Panc1 (cell line): ENCODE data around the gene ANKMY1. TPM values are rescaled to one million over a fixed set of nuclear protein-coding genes. Genes with fewer than 3 reads are reported as not detected.

Source experiments
- ATAC-seq: fragments of 200-7000 bp; cut with Tn5 transposase; 2 replicates; pipeline ENCODE4 v1.9.1; 2020; ENCODE audit warnings: mild to moderate bottlenecking, moderate library complexity
- BruUV-seq: library from RNA; stranded (reverse); fragments of 400-500 nt; replicated peaks from 2 replicates; lab custom pipeline; 2021; lab: Mats Ljungman, UMichigan
- CTCF ChIA-PET: fragments of 300-600 bp; sonication (Branson Sonifier 250); formaldehyde crosslinking; loops from one replicate; lab custom pipeline; 2022; ENCODE audit warnings: antibody characterized with exemption; lab: Charles Lee
- POLR2A ChIA-PET: fragments of 300-600 bp; sonication (Branson Sonifier 250); formaldehyde crosslinking; loops from one replicate; lab custom pipeline; 2022; ENCODE audit warnings: antibody characterized with exemption; lab: Charles Lee
- DNase-seq: peaks from one replicate; pipeline ENCODE4 v3.0.0-alpha.2; 2010; ENCODE audit warnings: low read depth, low spot score
- H3K27ac ChIP-seq: 2 replicates; pipeline ENCODE4 v1.5.1; 2011; ENCODE audit warnings: mild to moderate bottlenecking, low read length, inconsistent platforms
- H3K27me3 ChIP-seq: fragments of 200-500 bp; sonication (Bioruptor generic); 2 replicates; pipeline ENCODE4 v1.6.0; 2014; ENCODE audit warnings: low read length, inconsistent platforms; ENCODE audit not compliant: control insufficient read depth, insufficient read depth
- H3K36me3 ChIP-seq: fragments of 200-500 bp; sonication (Bioruptor generic); 2 replicates; pipeline ENCODE4 v1.5.1; 2014; ENCODE audit warnings: inconsistent platforms, mild to moderate bottlenecking, low read length, moderate library complexity; ENCODE audit not compliant: control insufficient read depth, insufficient read depth
- H3K4me1 ChIP-seq: 2 replicates; pipeline ENCODE4 v1.5.1; 2011; ENCODE audit warnings: inconsistent platforms, mild to moderate bottlenecking, low read length, moderate library complexity; ENCODE audit not compliant: control insufficient read depth, insufficient read depth
- H3K4me3 ChIP-seq, 2 experiments: 2 replicates each; pipeline ENCODE4 v1.5.1; 2011 to 2012; ENCODE audit warnings: low read depth in 2 of 2, low read length in 2 of 2, mild to moderate bottlenecking in 2 of 2, inconsistent platforms in 1 of 2, moderate library complexity in 1 of 2
- H3K9me3 ChIP-seq: fragments of 200-500 bp; sonication (Bioruptor generic); 2 replicates; pipeline ENCODE4 v1.5.1; 2014; ENCODE audit warnings: low read depth, mild to moderate bottlenecking, inconsistent platforms, low read length, moderate library complexity; ENCODE audit not compliant: control insufficient read depth, insufficient read depth
- CTCF ChIP-seq: fragments of 450-650 bp; IDR thresholded peaks from 2 replicates; pipeline ENCODE4 v1.5.1; 2017; ENCODE audit warnings: mild to moderate bottlenecking
- POLR2AphosphoS5 ChIP-seq: IDR thresholded peaks from 2 replicates; pipeline ENCODE4 v1.6.1; 2012; ENCODE audit warnings: mild to moderate bottlenecking, low read depth, low read length, moderate library complexity
- SIN3A ChIP-seq: IDR thresholded peaks from 2 replicates; pipeline ENCODE4 v1.6.1; 2012; ENCODE audit warnings: low read depth, mild to moderate bottlenecking, low read length, moderate library complexity, borderline replicate concordance; ENCODE audit not compliant: insufficient read depth
- TCF7L2 ChIP-seq: IDR thresholded peaks from 2 replicates; pipeline ENCODE4 v1.6.1; 2011; ENCODE audit warnings: mild to moderate bottlenecking, low read depth, low read length, inconsistent platforms
- in situ Hi-C: cut with HindIII; loops from 2 replicates; pipeline ENCODE4 v1.10.0; 2016; ENCODE audit warnings: low sequenced_read_pairs, low pct_unique_long_range_greater_than_20kb
- intact Hi-C: fragments of 100-400 bp; cut with micrococcal nuclease; formaldehyde crosslinking; loops from one replicate; pipeline ENCODE4 v1.10.0; 2022; ENCODE audit not compliant: unreplicated experiment
- total RNA-seq: library from RNA; stranded (reverse); gene quantifications from one replicate; pipeline ENCODE4 v1.2.1, GENCODE V29; 2021; ENCODE audit not compliant: unreplicated experiment
- TF ChIP-seq, protein P1 (sequence below), 2 experiments: IDR thresholded peaks; 2 replicates each; pipeline ENCODE4 v1.6.1; 2011 to 2012; ENCODE audit warnings: low read depth in 2 of 2, control low read depth in 1 of 2, low read length in 1 of 2, mild to moderate bottlenecking in 1 of 2, moderate library complexity in 1 of 2; ENCODE audit not compliant: insufficient read depth in 1 of 2

The ANKMY1 gene
- total RNA-seq, 1 experiment from 2014 or later, result 19.5 TPM

GRCh38 chr2:240576436-240577205 is 18.8 kb upstream of the ANKMY1 start:
- Histone ChIP-seq H3K9me3 (no peaks in the 10 kb centered on the region), H3K4me1 (peaks cover 10% of the 10 kb centered on the region), H3K4me3 (no peak overlapping the region), H3K27ac (no peak overlapping the region), H3K36me3 (no peaks in the 10 kb centered on the region), H3K27me3 (no peaks in the 10 kb centered on the region)
- intact Hi-C loops (no loop called here), in situ Hi-C loops (no loop called here)
- ATAC-seq (no peak), DNase-seq (no peak)
- ChIA-PET POLR2A (no interaction called here), CTCF (no interaction called here)
- no TSS peak for BruUV-seq
- no peak for TF ChIP-seq CTCF
- no peak for TF ChIP-seq SIN3A
- no peak for TF ChIP-seq TCF7L2
- TF ChIP-seq POLR2AphosphoS5, result no peak
- TF ChIP-seq, protein P1, sequence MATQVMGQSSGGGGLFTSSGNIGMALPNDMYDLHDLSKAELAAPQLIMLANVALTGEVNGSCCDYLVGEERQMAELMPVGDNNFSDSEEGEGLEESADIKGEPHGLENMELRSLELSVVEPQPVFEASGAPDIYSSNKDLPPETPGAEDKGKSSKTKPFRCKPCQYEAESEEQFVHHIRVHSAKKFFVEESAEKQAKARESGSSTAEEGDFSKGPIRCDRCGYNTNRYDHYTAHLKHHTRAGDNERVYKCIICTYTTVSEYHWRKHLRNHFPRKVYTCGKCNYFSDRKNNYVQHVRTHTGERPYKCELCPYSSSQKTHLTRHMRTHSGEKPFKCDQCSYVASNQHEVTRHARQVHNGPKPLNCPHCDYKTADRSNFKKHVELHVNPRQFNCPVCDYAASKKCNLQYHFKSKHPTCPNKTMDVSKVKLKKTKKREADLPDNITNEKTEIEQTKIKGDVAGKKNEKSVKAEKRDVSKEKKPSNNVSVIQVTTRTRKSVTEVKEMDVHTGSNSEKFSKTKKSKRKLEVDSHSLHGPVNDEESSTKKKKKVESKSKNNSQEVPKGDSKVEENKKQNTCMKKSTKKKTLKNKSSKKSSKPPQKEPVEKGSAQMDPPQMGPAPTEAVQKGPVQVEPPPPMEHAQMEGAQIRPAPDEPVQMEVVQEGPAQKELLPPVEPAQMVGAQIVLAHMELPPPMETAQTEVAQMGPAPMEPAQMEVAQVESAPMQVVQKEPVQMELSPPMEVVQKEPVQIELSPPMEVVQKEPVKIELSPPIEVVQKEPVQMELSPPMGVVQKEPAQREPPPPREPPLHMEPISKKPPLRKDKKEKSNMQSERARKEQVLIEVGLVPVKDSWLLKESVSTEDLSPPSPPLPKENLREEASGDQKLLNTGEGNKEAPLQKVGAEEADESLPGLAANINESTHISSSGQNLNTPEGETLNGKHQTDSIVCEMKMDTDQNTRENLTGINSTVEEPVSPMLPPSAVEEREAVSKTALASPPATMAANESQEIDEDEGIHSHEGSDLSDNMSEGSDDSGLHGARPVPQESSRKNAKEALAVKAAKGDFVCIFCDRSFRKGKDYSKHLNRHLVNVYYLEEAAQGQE (IDR thresholded peaks at IDR 0.05; ENCODE audit: insufficient read depth in 1 of 2, low read depth in 2 of 2, low read length in 1 of 2), result no peak

GRCh38 chr2:240576036-240576435 is 18.2 kb upstream of the ANKMY1 start:
- H3K9me3 ChIP-seq, result no peaks in the 10 kb centered on the region
- DNase-seq, result no peak
- no peaks in the 10 kb centered on the region for H3K27me3 ChIP-seq
- ChIA-PET POLR2A (no interaction called here), CTCF (no interaction called here)
- no peaks in the 10 kb centered on the region for H3K36me3 ChIP-seq
- no peak overlapping the region for H3K4me3 ChIP-seq
- peaks cover 10% of the 10 kb centered on the region for H3K4me1 ChIP-seq
- TF ChIP-seq TCF7L2 (no peak), CTCF (no peak), POLR2AphosphoS5 (no peak), SIN3A (no peak)
- no peak for ATAC-seq
- no TSS peak for BruUV-seq
- in situ Hi-C loops, result no loop called here
- intact Hi-C loops, result no loop called here
- no peak overlapping the region for H3K27ac ChIP-seq
